GM23248 (cell line): Measurements from ENCODE around the gene PEPD. TPM values are rescaled to one million over a fixed set of nuclear protein-coding genes. Genes with fewer than 3 reads are reported as not detected.

Experiments used
- DNase-seq: peaks from one replicate; pipeline ENCODE4 v3.0.0-alpha.2; 2015
- H2AFZ ChIP-seq: fragments of 200-600 bp; sonication (generic); 2 replicates; pipeline ENCODE4 v1.6.1; 2016; ENCODE audit warnings: antibody characterized with exemption
- H3F3A ChIP-seq: fragments of 200-600 bp; sonication (generic); 2 replicates; pipeline ENCODE4 v1.6.1; 2016; ENCODE audit warnings: mild to moderate bottlenecking, antibody characterized with exemption, mixed run types; ENCODE audit not compliant: insufficient read depth
- H3K27ac ChIP-seq: fragments of 200-600 bp; sonication (generic); 2 replicates; pipeline ENCODE4 v1.5.1; 2016; ENCODE audit warnings: mild to moderate bottlenecking
- H3K27me3 ChIP-seq: fragments of 200-600 bp; sonication (generic); replicated peaks from 2 replicates; pipeline ENCODE4 v1.6.1; 2016; ENCODE audit warnings: mild to moderate bottlenecking; ENCODE audit not compliant: insufficient read depth
- H3K36me3 ChIP-seq: fragments of 200-600 bp; sonication (generic); 2 replicates; pipeline ENCODE4 v1.6.1; 2016; ENCODE audit warnings: low read depth, mild to moderate bottlenecking
- H3K4me1 ChIP-seq: fragments of 200-600 bp; sonication (generic); 2 replicates; pipeline ENCODE4 v1.6.1; 2016; ENCODE audit warnings: mild to moderate bottlenecking; ENCODE audit not compliant: insufficient read depth
- H3K4me2 ChIP-seq: fragments of 200-600 bp; sonication (generic); one replicate; pipeline ENCODE4 v1.6.1; 2016; ENCODE audit warnings: mild to moderate bottlenecking; ENCODE audit not compliant: unreplicated experiment
- H3K4me3 ChIP-seq: fragments of 200-600 bp; sonication (generic); 2 replicates; pipeline ENCODE4 v1.5.1; 2016; ENCODE audit warnings: mild to moderate bottlenecking
- H3K79me2 ChIP-seq: fragments of 200-600 bp; sonication (generic); 2 replicates; pipeline ENCODE4 v1.6.1; 2016; ENCODE audit warnings: mild to moderate bottlenecking; ENCODE audit not compliant: insufficient read depth
- H3K9ac ChIP-seq: fragments of 200-600 bp; sonication (generic); 2 replicates; pipeline ENCODE4 v1.6.1; 2016; ENCODE audit warnings: mild to moderate bottlenecking
- H3K9me2 ChIP-seq: fragments of 200-600 bp; sonication (generic); 2 replicates; pipeline ENCODE4 v1.6.1; 2016; ENCODE audit warnings: mixed run types, mild to moderate bottlenecking, moderate library complexity; ENCODE audit not compliant: insufficient read depth
- H3K9me3 ChIP-seq: fragments of 200-600 bp; sonication (generic); one replicate; pipeline ENCODE4 v1.6.1; 2017; ENCODE audit warnings: low read depth
- H4K20me1 ChIP-seq: fragments of 200-600 bp; sonication (generic); 2 replicates; pipeline ENCODE4 v1.6.0; 2016; ENCODE audit not compliant: insufficient read depth
- EZH2 ChIP-seq: fragments of 200-600 bp; sonication (generic); IDR thresholded peaks from 2 replicates; pipeline ENCODE4 v1.6.1; 2018; ENCODE audit warnings: antibody characterized with exemption, mild to moderate bottlenecking; ENCODE audit not compliant: insufficient read depth, poor library complexity, severe bottlenecking
- EZH2phosphoT487 ChIP-seq: fragments of 200-600 bp; sonication (generic); IDR thresholded peaks from 2 replicates; pipeline ENCODE4 v1.6.1; 2018; ENCODE audit warnings: antibody characterized with exemption, moderate library complexity, mild to moderate bottlenecking, low read depth; ENCODE audit not compliant: insufficient read depth
- WGBS, 2 experiments: methylation state at CpG; one replicate each; pipeline ENCODE4 v1.1.6; 2015 to 2017; ENCODE audit warnings: low lambda C conversion rate in 2 of 2, low coverage in 1 of 2; ENCODE audit errors: missing lambda C conversion rate in 2 of 2; 5-methylcytosine and 5-hydroxymethylcytosine counted together
- in situ Hi-C: fragments of 300-500 bp; cut with MboI; formaldehyde crosslinking; loops from 2 replicates; pipeline ENCODE4 v1.15.0; 2020
- polyA plus RNA-seq: library from polyadenylated mRNA; unstranded; fragments of >200 nt; fragmentation: Nextera tagmentation; extraction: Ambion mirVana; gene quantifications from 2 replicates; pipeline ENCODE4 v1.2.1, GENCODE V29; 2016
- total RNA-seq: library from RNA; depleted of rRNA; stranded (reverse); fragments of >200 nt; shearing (Covaris generic); gene quantifications from 2 replicates; pipeline ENCODE4 v1.2.3, GENCODE V29; 2014

The PEPD gene
- total and polyA plus RNA-seq, 2 experiments from 2014 or later, result 54.8 to 86.5 TPM

- WGBS, 2 experiments, result 34 to 36% methylated on average over 4 of the region's 4 CpGs
- Histone ChIP-seq H3F3A (no peaks in the 10 kb centered on the region), H3K9me3 (no peaks in the 10 kb centered on the region), H3K4me2 (no peak overlapping the region), H3K27me3 (peaks cover 5% of the 10 kb centered on the region), H3K4me1 (no peaks in the 10 kb centered on the region), H3K4me3 (no peak overlapping the region), H3K36me3 (no peaks in the 10 kb centered on the region), H4K20me1 (no peaks in the 10 kb centered on the region), H3K79me2 (no peaks in the 10 kb centered on the region), H3K9ac (no peak overlapping the region), H3K27ac (no peak overlapping the region), H2AFZ (no peak overlapping the region), H3K9me2 (no peaks in the 10 kb centered on the region)
- TF ChIP-seq EZH2 (no peak), EZH2phosphoT487 (no peak)
- in situ Hi-C loops, result no loop called here
- DNase-seq, result no peak
These were observed 9.3 kb upstream of the PEPD start for GRCh38 chr19:33530842-33531241.

GRCh38 chr19:33530296-33530695 lies 8.7 kb upstream of the PEPD start:
- no peaks in the 10 kb centered on the region for H4K20me1 ChIP-seq

GRCh38 chr19:33529094-33529676 lies 7.6 kb upstream of the PEPD start:
- H3K4me2 ChIP-seq, result no peak overlapping the region
- no peaks in the 10 kb centered on the region for H3K36me3 ChIP-seq
- H3K4me3 ChIP-seq, result no peak overlapping the region
- no peak overlapping the region for H3K9ac ChIP-seq
- H3K4me1 ChIP-seq, result no peaks in the 10 kb centered on the region
- H3K27ac ChIP-seq, result no peak overlapping the region
- H3K27me3 ChIP-seq, result peaks cover 5% of the 10 kb centered on the region
- no peaks in the 10 kb centered on the region for H3K9me2 ChIP-seq
- no peaks in the 10 kb centered on the region for H3F3A ChIP-seq
- DNase-seq, result no peak
- TF ChIP-seq EZH2phosphoT487 (no peak), EZH2 (no peak)
- no peak overlapping the region for H2AFZ ChIP-seq
- H4K20me1 ChIP-seq, result no peaks in the 10 kb centered on the region
- WGBS, 2 experiments, result 58 to 59% methylated on average over 12 of the region's 12 CpGs
- no peaks in the 10 kb centered on the region for H3K79me2 ChIP-seq
- in situ Hi-C loops, result no loop called here
- no peaks in the 10 kb centered on the region for H3K9me3 ChIP-seq

More at GRCh38 chr19:33530296-33530695, 8.7 kb upstream of the PEPD start:
- Histone ChIP-seq H2AFZ (no peak overlapping the region), H3K9me3 (no peaks in the 10 kb centered on the region), H3K27ac (no peak overlapping the region), H3K4me2 (no peak overlapping the region), H3K36me3 (no peaks in the 10 kb centered on the region), H3K27me3 (peaks cover 5% of the 10 kb centered on the region), H3K9ac (no peak overlapping the region), H3K9me2 (no peaks in the 10 kb centered on the region), H3K4me3 (no peak overlapping the region), H3F3A (no peaks in the 10 kb centered on the region), H3K79me2 (no peaks in the 10 kb centered on the region), H3K4me1 (no peaks in the 10 kb centered on the region)
- in situ Hi-C loops, result no loop called here
- WGBS, 2 experiments, result 19 to 20% methylated on average over 3 of the region's 3 CpGs
- TF ChIP-seq EZH2 (no peak), EZH2phosphoT487 (no peak)
- no peak for DNase-seq

DNA sequence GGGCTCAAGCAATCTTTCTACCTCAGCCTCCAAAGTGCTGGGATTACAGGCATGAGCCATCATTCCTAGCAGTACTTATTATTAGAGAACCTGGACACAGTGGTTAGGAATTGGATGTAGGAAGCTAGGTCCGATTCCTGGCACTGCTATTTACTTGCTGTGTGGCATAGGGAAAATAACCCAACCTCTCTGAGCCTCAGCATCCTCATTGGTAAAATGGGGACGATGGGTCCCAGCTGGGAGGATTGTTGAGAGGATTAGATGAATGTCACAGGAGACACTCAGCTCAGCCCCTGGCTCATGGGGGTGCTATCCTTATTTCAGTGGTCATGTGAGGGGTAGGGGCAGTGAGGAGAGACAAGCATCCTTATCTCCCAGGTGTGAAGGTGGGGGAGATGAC lies 6.8 kb upstream of the PEPD start:
- H3K4me2 ChIP-seq, result no peak overlapping the region
- H3K27me3 ChIP-seq, result peaks cover 5% of the 10 kb centered on the region
- no peak overlapping the region for H2AFZ ChIP-seq
- H4K20me1 ChIP-seq, result no peaks in the 10 kb centered on the region
- 13 to 27% methylated on average over 2 of the region's 2 CpGs for WGBS, 2 experiments
- H3K4me3 ChIP-seq, result no peak overlapping the region
- H3K9ac ChIP-seq, result no peak overlapping the region
- no peaks in the 10 kb centered on the region for H3F3A ChIP-seq
- H3K79me2 ChIP-seq, result no peaks in the 10 kb centered on the region
- TF ChIP-seq EZH2 (no peak), EZH2phosphoT487 (no peak)
- H3K9me3 ChIP-seq, result no peaks in the 10 kb centered on the region
- H3K27ac ChIP-seq, result no peak overlapping the region
- no peaks in the 10 kb centered on the region for H3K4me1 ChIP-seq
- no peaks in the 10 kb centered on the region for H3K36me3 ChIP-seq
- in situ Hi-C loops, result no loop called here
- H3K9me2 ChIP-seq, result no peaks in the 10 kb centered on the region
- DNase-seq, result no peak
